Measurements from ENCODE around the gene TNNI3. TPM values are rescaled to one million over a fixed set of nuclear protein-coding genes. Genes with fewer than 3 reads are reported as not detected.
A peak's percentile ranks its signal among the peaks of the same experiment; 100 is the strongest.
"Not testable (repeated sequence)": the region's sequence is repeated elsewhere in the genome, so short reads cannot be mapped to it uniquely, and the experiment has no call there.

Gene TNNI3
- polyA plus RNA-seq, 1 experiment: not detected

- TF ChIP-seq, protein P1, sequence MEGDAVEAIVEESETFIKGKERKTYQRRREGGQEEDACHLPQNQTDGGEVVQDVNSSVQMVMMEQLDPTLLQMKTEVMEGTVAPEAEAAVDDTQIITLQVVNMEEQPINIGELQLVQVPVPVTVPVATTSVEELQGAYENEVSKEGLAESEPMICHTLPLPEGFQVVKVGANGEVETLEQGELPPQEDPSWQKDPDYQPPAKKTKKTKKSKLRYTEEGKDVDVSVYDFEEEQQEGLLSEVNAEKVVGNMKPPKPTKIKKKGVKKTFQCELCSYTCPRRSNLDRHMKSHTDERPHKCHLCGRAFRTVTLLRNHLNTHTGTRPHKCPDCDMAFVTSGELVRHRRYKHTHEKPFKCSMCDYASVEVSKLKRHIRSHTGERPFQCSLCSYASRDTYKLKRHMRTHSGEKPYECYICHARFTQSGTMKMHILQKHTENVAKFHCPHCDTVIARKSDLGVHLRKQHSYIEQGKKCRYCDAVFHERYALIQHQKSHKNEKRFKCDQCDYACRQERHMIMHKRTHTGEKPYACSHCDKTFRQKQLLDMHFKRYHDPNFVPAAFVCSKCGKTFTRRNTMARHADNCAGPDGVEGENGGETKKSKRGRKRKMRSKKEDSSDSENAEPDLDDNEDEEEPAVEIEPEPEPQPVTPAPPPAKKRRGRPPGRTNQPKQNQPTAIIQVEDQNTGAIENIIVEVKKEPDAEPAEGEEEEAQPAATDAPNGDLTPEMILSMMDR (IDR thresholded peaks at IDR 0.05; ENCODE audit: insufficient read depth, low read depth, low read length): peak; percentile 23; the same call in 1 of the 2 replicates
- Histone ChIP-seq H3K4me3 (ENCODE audit: low read depth, low read length) (peak overlapping the region; percentile 66), H3K27me3 (ENCODE audit: control insufficient read depth, insufficient read depth, low read length) (0 out of 2 replicates have a peak, but pooled peaks cover 2% of the 10 kb centered on the region), H3K36me3 (ENCODE audit: control insufficient read depth, insufficient read depth, low read length) (no peaks in the 10 kb centered on the region)
- DNase-seq (ENCODE audit: low read depth): peak; percentile 47
- CTCF ChIA-PET: interaction anchor here (1.0 to 1.1 kb wide), 3 partner anchors 13 to 294 kb away, joined by 3 to 10 read pairs (median 4); no protein-coding TSS in a partner anchor
- POLR2A ChIA-PET: interaction anchor here (0.5 kb wide), 1 partner anchor 83 kb away, joined by 9 read pairs; no protein-coding TSS in a partner anchor
These were observed 16.3 kb upstream of the TNNI3 start for GRCh38 chr19:55173714-55174409.

GRCh38 chr19:55173186-55173713, 15.7 kb upstream of the TNNI3 start:
- POLR2A ChIA-PET: no interaction called here
- no peak for DNase-seq (ENCODE audit: low read depth)

DNA sequence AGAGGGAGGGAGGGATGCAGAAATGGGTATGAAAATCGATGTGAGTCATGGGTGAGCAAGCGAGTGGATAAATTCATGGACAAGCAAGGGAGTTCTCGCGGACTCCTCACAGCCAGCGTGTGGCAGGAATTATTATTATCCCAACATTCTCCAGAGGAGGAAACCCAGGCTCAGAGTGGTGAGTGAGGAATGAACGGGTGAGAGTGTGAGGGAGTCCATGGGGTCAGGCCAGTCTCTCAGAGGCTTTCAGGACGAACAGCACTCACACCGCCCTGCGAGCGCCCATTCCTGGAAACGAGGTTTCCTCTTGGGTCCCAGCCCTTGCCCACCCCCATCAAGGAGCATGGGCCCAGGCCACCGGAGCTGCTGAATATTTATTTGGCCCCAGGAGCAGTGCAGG, 15.2 kb upstream of the TNNI3 start:
- ChIA-PET POLR2A (no interaction called here), CTCF (interaction anchor here (1.0 to 2.2 kb wide), 3 partner anchors 12 to 295 kb away, joined by 4 to 10 read pairs (median 10); no protein-coding TSS in a partner anchor)
- Histone ChIP-seq H3K4me3 (ENCODE audit: low read depth, low read length) (peak overlapping the region; percentile 66), H3K27me3 (ENCODE audit: control insufficient read depth, insufficient read depth, low read length) (peaks cover 2% of the 10 kb centered on the region; the same call in 1 of the 2 replicates), H3K36me3 (ENCODE audit: control insufficient read depth, insufficient read depth, low read length) (no peaks in the 10 kb centered on the region)
- TF ChIP-seq, protein P1 (IDR thresholded peaks at IDR 0.05; ENCODE audit: insufficient read depth, low read depth, low read length): no peak
- DNase-seq (ENCODE audit: low read depth): no peak

More at GRCh38 chr19:55173186-55173713, 15.7 kb upstream of the TNNI3 start:
- CTCF ChIA-PET: interaction anchor here (1.0 to 1.1 kb wide), 3 partner anchors 13 to 294 kb away, joined by 3 to 10 read pairs (median 4); no protein-coding TSS in a partner anchor
- TF ChIP-seq, protein P1 (IDR thresholded peaks at IDR 0.05; ENCODE audit: insufficient read depth, low read depth, low read length): no peak
- Histone ChIP-seq H3K27me3 (ENCODE audit: control insufficient read depth, insufficient read depth, low read length) (0 out of 2 replicates have a peak, but pooled peaks cover 2% of the 10 kb centered on the region), H3K4me3 (ENCODE audit: low read depth, low read length) (peak overlapping the region; percentile 66), H3K36me3 (ENCODE audit: control insufficient read depth, insufficient read depth, low read length) (no peaks in the 10 kb centered on the region)

- H3K36me3 ChIP-seq (ENCODE audit: control insufficient read depth, insufficient read depth, low read length); DNase-seq (ENCODE audit: low read depth); H3K27me3 ChIP-seq (ENCODE audit: control insufficient read depth, insufficient read depth, low read length); POLR2A ChIA-PET: not testable (repeated sequence)
- CTCF ChIA-PET: interaction anchor here (2.2 kb wide), 1 partner anchor 12 kb away, joined by 10 read pairs; no protein-coding TSS in a partner anchor
- peak overlapping the region; percentile 66 for H3K4me3 ChIP-seq (ENCODE audit: low read depth, low read length)
These were observed 14.8 kb upstream of the TNNI3 start for GRCh38 chr19:55172318-55172717.

DNA sequence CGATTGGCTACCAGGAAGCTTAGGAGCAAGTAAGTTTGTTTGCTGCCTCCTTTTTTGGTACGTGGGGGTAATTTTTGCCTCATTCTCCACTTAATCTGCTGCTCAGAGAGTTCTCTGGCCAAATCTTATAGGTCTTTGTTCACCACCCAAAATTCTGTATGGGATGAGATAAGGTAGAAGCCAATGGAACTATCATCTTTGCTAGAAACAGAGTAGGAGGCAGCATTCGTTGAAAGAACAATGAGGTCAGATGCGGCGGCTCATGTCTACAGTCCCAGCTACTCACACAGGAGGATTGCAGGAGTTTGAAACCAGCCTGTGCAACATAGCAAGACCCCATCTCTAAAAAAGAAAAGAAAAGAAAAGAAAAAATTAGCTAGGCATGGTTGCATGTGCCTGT, 13.9 kb upstream of the TNNI3 start:
- ChIA-PET POLR2A (no interaction called here), CTCF (interaction anchor here (2.2 kb wide), 1 partner anchor 11 kb away, joined by 10 read pairs; no protein-coding TSS in a partner anchor)
- DNase-seq (ENCODE audit: low read depth): no peak
- Histone ChIP-seq H3K27me3 (ENCODE audit: control insufficient read depth, insufficient read depth, low read length) (peaks cover 4% of the 10 kb centered on the region; the same call in 1 of the 2 replicates), H3K4me3 (ENCODE audit: low read depth, low read length) (no peak overlapping the region), H3K36me3 (ENCODE audit: control insufficient read depth, insufficient read depth, low read length) (no peaks in the 10 kb centered on the region)
- TF ChIP-seq, protein P1 (IDR thresholded peaks at IDR 0.05; ENCODE audit: insufficient read depth, low read depth, low read length): no peak
